HG03097 (cell line): ENCODE measurements around the gene FLOT1.

Experiments
- ATAC-seq: cut with Tn5 transposase; IDR thresholded peaks from one replicate; pipeline ENCODE4 v1.9.1; 2021; ENCODE audit not compliant: unreplicated experiment, low FRiP score

FLOT1 gene

DNA sequence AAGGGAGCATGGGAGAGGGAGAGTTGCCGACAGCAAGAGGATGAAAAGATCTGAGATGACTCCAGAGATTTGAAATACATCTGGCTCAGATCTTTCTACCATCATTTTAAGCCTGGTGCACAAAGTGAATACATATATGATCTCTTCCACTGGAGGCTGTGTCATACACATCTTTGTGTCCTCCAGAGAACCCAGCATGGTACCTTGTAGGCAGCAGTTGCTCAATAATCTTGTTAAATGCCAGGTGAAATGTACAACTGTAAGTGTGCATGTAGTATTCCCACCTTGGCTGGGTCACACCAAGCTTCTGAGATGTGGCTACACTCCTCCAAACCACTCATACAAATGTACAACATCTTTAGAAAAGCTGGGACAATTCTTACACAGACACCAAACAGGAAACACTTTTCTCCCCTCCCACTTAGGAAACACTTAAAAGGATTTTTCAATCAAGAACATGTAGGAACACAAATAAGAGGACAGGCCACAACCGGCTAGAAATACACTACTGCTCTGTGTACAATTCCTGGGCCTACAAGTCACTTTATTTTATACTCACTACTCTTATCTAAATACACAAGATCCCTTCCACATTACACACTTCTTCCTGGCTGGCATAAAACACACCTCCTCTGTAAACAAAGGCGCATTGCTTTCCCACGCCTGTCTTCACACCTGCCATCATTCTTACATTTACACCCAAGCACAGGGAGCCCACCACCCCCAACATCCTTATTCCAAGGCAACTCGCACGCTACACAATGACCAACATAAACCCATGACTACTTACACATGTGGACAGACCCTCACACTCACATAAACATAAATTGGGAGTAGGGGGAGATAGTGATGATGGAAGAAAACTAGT lies 5.6 kb upstream of the FLOT1 start:
- ATAC-seq: no peak

DNA sequence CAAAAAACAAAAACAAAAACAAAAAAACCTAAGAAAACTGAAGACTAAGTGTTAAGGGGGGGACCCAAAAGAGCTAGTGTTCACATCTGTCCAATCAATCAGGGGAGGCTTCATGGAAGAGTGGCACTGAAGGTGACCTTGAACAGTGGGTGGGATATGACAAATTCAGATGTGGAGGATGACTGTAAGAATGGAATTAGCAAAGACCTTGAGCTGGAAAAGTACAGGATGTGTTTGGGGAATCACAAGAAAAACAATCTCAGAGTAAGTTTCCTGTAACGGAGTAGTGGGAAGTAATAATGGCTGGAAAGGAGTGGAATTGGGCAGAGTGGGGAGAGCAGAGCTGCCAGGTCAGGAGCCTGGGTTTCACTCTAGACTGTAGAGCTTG lies 4.8 kb upstream of the FLOT1 start:
- ATAC-seq: no peak

DNA sequence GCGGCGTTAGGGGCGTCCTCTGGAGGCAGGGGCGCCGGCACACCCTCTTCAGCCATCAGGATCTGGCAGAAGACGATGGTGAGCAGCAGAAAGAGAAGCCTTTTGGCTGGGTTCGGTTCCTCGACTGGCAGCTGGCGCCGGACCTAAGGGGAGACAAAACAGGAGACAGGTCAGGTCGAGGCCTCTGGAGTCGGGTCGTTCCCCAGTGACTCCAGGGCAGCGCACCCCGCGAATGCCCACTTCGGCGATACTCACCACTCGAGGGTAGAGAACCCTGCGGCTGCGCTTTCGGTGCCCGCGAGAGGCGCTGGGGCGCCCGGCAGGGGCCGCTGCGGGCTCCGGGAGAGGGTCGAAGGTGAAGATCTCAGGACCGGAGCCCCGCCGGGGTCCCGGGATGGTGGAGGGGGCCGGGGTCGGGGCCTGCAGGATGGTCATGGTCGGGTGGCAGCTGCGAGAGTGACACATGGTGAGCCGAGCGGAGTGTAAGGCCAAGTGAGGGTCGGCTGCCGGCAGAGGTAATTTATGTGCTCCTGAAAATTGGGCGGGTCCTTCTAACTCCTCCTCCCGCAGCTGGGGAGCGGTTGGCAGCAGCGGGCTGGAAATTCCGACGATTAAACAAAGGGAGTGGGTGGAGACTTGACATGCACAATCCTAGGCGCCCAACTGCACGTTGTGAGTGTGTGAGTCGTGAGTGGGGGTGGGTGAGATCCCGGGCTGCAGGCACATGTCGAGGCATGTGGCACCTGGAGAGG lies 1.7 kb upstream of the FLOT1 start, which contains the start of gene IER3:
TSS of gene IER3 (minus strand) at position 494 of the 752 bp plus-strand sequence. CDS start at position 465, 29 bp downstream.
- peak; percentile 37 for ATAC-seq

DNA sequence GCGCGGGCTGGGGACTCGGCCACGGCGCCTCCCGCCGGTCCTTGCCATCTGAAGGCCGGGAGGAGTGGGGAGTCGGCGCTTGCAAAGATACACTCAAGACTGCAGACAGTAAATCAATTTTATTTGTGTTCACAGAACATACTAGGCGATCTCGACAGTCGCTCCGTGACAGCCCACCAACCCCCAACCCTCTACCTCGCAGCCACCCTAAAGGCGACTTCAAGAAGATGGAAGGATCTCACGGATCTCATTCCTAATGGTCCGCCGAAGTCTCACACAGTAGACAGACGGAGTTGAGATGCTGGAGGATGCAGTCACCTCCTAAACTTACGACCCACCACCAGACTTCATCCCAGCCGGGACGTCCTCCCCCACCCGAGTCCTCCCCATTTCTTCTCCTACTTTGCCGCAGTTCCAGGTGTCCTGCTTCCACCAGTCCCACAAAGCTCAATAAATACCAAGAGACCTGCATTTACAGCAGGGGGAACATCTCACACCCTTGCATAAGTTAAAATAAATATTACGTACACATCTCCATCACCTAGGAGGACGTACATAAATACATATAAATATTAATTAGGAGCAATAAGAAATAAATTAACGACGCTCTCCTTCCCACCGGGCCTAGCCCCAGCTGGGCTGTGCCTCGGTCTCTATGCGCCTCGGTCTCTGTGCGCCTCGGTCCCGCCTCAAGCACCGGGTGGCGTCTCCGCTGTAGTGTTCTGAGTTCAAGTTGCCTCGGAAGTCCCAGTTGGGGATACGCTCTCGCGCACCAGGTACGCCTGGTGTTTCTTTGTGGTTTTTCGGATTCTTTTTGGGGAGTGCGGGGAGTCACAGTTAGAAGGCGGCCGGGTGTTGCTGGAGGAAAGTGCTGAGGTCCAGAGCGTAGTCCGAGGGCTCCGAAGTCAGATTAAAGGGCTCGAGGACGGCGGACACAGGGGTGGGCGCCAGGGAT lies 889 bp upstream of the FLOT1 start:
- ATAC-seq: no peak

DNA sequence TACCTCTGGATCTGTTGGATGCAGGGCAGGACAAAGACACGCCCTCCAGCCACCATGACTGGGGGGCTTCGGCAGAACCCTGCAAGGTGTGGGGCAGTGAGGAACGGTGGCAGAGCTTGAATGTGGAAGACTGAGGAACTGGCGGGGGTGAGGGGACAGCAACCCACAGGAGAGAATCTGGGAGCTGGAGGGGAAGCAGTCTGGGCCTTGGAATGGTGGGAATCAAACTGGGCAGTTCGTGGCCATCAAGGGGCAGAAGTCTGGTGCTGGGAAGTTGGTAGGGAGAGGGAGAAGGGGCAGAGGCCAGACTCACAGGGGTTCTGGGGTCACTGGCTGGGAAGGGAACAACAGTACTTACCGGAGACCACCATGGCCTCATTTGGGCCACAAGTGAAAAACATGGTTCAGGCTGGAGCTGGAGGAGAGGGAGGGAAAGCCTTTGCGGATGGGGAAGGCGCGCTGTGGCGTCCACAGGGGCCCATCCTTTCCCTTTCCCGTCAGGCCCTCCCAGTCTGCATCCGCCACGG lies 635 bp downstream of the FLOT1 start:
- no peak for ATAC-seq

DNA sequence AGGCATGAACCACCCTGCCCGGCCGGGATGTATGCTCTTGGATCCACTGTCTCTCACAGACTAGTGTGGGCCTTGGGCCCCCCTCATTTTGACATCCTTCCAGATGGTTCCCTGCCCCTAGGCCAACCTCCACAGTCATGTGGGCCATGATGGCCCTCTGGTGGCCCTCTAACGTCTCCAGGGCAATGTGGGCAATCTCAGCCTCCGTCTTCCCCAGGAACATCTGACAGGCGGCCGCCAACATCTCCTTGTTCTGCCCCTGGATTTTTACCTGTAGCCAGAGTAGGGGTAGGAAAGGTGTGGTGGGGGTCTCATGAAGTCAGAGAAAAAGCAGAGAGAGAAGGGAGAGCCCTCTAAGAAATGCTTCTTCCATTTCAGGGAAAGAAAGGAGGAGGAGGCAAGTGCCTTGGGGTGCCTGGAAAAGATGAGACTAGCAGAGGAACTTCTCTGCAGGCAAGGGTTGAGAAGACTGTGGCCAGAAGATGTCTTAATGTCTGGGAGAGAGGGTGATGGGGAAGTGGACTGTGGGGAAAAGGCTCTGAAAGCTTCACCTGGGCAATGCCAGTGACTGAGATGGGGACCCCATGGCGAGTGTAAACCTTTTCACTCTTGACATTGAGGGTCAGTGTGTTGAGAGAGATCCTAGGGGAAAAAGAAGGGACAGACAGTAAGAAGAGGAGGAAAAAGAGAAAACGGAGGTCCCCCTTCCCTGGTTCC lies 1.3 kb downstream of the FLOT1 start:
- no peak for ATAC-seq

DNA sequence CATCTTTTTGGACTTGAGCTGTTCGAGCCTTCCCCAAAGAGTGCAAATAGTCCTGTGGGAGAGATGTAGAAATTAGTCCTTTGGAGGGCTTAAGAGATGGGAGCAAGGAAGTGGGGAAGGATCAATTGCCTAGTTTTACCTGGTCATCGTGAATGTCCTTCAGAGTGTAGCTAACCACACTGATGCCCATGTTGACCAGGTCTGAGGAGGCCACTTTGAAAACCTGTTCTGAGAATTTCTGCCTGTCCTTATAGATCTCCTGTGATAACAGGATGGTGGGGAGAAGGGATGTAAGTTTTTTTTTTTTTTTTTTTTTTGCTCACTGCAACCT lies 2.0 kb downstream of the FLOT1 start:
- no peak for ATAC-seq

DNA sequence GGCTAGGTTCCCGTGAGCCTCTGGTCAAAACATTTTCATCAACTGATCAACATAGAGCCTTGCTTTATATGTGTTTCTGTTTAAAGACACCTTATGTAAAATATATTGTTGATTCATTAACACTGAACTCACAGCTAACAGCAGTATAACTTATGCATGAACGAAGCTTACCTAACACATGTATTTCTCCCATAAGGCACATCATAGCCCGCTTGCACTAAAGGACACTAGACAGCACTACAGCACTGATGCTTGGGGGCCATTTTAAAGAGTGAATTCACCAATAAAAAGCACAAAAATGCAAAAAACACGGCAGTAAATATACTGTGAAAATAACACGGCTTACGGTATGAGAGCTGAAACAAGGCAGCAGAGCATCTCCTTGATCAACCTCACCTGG lies 4.0 kb downstream of the FLOT1 start:
- no peak for ATAC-seq

DNA sequence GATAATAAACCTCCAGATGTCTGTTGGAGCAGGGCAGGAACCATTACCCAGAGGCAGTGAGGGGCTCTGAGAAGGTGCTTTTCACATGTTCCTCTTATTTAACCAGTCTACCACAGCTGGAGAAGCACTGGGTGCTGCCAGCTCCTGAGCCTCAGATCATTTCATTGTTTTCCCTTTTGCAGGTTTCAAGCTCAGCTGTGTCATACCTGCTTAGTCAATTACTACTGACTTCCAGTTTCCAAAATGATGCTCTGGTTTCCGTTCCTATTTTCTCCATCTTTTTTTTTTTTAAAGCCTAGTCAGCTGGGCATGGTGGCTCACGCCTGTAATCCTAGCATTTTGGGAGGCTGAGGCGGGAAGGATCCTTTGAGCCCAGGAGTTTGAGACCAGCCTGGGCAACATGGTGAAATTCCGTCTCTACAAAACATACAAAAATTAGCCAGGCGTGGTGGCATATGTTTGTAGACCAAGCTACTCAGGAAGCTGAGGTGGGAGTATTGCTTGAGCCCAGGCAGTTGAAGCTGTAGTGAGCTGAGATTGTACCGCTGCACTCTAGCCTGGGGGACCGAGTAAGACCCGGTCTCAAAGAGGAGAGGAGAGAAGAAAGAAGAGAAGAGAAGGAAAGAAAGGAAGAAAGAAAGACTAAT lies 6.7 kb downstream of the FLOT1 start:
- peak; percentile 34 for ATAC-seq

DNA sequence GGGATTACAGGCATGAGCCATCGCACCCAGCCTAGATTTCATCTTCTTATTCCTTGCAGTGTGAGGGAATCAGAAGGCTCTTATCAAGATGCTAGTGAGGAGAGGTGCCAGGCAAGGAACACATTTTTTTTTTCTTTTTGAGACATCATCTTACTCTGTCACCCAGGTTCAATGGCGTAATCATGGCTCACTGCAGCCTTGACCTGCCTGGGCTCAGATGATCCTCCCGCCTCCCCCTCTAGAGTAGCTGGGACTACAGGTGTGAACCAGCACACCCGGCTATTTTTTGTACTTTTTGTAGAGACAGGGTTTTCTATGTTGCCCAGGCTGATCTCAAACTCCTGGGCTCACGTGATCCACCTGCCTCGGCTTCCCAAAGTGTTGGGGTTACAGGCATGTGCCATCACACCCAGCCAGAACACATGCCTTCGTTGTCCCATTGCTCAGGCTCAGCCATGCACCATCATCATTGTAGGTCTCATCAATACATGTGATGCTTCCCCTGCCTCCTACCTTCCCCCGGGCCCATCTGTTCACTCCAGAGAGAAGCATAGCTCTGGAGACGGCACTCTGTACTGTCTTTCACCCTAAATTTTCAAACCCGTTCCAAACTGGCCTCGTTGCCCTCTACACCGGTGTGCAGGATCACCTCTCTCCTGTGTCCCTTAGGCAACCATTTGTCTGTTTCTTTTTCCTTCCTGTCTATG lies 10.1 kb downstream of the FLOT1 start:
- ATAC-seq: no peak

DNA sequence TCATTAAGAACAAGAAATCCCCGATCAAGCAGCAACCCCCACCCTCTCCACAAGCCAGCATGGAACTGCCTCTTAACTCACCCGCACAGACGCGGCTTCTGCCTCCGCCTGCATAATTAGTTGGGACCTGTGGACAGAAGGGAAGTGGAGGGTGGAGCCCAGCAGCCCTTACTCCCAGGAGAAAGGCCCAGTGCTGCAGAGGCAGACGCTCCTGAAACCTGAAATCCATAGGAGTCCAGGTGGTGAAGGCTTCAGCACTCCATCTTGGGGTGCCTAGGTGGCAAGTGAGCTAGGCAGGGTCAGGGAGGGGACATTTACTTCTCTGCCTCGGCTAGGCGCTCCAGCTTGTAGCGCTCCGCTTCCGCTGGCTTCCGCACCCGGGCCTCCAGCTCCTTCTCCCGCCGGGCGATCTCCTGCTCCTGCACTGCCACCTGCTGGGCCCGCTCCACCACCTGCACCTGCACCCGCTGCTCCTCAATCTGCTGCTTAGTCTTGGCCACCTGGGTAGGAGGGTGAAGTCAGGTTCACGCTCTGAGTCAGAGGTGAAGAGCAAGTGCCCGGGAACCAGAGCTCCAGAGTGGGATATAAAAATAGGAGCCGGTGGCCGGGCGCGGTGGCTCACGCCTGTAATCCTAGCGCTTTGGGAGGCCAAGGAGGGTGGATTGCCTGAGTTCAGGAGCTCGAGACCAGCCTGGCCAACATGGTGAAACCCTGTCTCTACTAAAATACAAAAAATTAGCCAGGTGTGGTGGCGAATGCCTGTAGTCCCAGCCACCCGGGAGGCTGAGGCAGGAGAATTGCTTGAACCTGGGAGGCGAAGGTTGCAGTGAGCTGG lies 11.7 kb downstream of the FLOT1 start:
- no peak for ATAC-seq

DNA sequence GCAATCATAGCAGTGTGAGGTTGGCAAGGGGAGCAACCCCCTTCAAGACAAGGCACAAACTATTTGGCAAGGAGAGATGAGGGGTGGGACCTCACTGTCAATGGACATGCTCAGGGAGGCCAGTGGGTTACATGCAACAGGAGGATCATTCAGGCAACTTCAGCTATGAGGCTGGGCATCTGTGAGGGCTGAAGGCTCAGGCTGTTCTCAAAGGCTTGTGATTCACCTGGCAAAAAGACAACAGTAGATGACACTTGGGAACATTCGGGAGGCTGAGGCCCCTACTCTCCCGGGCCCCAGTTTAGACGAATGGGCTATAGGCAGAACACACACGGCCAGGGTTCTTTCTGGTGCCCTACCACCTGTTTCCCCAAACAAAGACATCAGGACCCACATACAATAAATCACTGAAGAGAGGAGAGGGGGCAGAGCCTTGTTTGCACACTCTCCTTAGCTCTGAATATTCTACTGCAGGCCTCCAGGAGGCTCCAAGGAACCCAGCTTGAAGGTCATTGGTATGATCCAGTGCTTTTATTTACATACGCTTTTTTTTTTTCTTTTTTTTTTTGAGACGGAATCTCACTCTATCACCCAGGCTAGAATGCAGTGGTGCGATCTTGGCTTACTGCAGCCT lies 14.4 kb downstream of the FLOT1 start:
- no peak for ATAC-seq

DNA sequence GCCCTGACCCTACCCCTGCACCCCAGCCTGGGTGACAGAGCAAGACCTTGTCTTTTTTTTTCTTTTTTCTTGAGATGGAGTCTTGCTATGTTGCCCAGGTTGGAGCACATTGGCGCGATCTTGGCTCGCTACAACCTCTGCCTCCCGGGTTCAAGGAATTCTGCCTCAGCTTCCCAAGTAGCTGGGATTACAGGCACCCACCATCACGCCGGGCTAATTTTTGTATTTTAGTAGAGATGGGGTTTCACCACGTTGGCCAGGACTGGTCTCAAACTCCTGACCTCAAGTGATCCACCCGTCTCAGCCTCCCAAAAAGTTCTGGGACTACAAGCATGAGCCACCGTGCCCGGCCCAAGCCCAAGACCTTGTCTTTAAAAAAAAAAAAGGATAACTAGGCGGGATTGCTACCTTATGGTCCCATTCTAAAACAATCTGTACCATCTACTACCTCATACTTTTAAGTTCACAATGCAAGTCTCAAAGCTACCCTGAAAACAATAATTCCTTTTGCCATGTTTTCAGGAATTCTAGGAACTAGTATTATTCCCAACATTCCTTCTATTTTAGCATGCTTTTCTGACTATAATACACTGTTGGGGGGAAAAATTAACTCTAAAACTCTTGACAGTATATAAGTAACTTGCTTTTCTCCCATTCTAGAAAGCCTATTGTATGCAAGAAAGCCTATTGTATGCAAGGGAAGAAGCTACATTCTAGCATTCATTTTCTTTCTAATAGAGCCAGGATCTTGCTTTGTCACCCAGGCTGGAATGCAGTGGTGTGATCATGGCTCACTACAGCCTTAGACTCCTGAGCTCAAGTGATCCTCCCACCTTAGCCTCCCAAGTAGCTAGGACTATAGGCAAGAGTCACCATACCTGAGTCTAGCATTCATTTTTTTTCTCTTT lies 15.7 kb downstream of the FLOT1 start:
- ATAC-seq: no peak

DNA sequence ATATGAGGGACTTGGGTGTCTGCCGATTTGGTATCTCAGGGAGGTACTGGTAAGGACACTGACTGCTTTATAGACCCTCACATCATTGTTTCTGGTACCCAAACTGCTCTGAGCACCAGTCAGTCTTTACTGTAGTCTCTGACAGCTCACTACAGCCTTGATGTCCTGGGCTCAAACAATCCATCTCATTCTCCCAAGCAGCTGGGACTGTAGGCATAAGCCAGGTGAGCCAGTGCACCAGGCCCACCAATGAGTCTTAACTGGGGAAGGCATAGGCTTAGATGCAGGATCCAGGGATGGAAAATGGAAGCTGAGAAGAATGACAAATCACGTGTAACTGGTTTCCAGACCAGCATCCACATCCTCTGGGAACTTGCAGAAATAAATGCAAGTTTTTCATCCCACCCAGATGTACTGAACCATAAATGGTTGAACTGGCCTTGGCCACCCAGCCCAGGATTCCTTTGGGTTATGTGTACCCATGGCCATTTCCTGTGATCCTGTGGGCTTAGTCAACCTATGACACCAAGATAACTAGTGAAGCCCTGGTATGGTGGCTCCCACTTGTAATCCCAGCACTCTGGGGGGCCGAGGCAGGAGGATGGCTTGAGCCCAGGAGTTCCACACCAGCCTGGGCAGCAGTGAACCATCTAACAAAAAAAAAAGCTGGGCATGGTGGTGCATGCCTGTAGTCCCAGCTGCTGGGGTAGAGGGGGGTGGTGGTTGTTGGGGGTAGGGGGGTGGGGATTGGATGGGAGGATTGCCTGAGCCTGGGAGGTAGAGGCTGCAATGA lies 16.6 kb downstream of the FLOT1 start:
- ATAC-seq: no peak

DNA sequence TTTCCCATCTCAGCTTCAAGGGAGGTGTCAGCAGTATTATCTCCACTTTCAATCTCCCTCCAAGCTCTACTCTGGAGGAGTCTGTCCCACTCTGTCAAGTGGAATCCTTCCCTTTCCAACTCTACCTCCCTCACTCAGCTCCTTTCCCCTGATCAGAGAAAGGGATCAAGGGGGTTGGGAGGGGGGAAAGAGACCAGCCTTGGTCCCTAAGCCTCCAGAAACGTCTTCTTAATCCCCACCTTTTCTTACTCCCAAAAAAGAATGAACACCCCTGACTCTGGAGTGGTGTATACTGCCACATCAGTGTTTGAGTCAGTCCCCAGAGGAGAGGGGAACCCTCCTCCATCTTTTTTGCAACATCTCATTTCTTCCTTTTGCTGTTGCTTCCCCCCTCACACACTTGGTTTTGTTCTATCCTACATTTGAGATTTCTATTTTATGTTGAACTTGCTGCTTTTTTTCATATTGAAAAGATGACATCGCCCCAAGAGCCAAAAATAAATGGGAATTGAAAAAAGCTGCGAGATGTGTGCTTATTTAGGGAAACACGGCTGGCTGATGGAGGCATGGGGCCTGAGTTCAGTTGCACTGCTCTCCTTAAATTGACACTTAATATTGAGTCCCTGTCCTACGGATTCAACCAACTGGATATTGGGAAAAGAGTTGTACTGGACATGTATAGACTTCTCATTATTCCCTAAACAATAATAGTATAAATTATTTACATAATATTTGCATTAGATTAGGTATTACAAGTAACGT lies 17.4 kb downstream of the FLOT1 start:
- no peak for ATAC-seq
